ENCODE results near the gene SEC14L2.

GRCh38 chr22:30393885-30394284 lies 2.9 kb upstream of the SEC14L2 start:
- no peak for TF ChIP-seq CTCF (IDR thresholded peaks at IDR 0.05 in 4 of 5, conservative IDR thresholded peaks at IDR 0.05 in 1 of 5)
- TF ChIP-seq POLR2A (IDR thresholded peaks at IDR 0.05), result no peak
